ENCODE data around the gene PRKRIP1. TPM values are rescaled to one million over a fixed set of nuclear protein-coding genes. Genes with fewer than 3 reads are reported as not detected.

The PRKRIP1 gene
- polyA plus RNA-seq, 3 donors from 2014 or later, result 13.2 to 20.2 (median 17.2) TPM

DNA sequence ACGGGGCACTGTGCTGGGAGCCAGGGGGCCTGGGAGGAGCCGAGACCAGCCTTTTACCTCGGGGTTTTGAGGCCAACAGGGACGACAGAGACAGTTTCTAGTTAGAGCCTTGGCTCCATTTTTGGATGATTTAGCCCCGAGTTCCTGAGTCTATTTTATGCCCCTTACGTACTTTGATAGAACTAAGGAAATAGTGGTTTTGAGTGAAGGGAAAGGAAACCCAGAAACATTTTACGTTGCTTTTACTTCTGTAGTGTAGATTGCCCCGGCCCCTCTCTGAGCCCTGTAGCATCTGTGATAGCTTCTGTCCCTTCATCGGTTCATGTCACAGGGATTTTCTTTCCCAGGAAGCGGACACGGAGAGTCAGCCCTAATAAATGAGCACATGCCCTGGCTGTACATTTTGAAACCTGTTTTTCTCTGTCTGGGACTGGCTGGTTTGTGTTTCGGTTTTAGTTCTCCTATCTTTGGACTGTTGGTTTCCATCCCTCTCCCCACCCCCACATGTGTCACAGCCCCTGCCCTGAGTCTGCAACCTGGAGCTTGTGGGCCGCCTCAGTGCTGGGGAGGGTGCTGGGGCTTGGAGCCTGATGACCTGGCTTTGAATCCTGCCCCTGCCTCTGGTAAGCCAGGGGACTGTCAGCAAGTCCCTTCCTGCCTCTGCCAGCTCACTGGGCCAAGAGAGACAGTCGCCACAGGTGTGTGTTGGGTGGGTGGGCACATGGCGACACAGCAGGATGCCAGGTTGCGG lies 30.3 kb downstream of the PRKRIP1 start:
- peaks cover 82 to 87% of the 10 kb centered on the region in 2 donors for H3K4me1 Mint-ChIP-seq
- no peaks in the 10 kb centered on the region for H3K9me3 Mint-ChIP-seq
- peak; percentile 76 to 82 (median 81) for DNase-seq
- peaks cover 0 to 9% (median 3%) of the 10 kb centered on the region in 3 donors for H3K36me3 Mint-ChIP-seq
- H3K4me3 Mint-ChIP-seq, result peak overlapping the region; percentile 77 to 94 (median 86)
- H3K27me3 Mint-ChIP-seq (ENCODE audit: low read depth in 3 of 3), result peaks cover 16 to 22% (median 17%) of the 10 kb centered on the region in 3 donors
- H3K27ac Mint-ChIP-seq, result peak overlapping the region; percentile 99 to 100 (median 100)

DNA sequence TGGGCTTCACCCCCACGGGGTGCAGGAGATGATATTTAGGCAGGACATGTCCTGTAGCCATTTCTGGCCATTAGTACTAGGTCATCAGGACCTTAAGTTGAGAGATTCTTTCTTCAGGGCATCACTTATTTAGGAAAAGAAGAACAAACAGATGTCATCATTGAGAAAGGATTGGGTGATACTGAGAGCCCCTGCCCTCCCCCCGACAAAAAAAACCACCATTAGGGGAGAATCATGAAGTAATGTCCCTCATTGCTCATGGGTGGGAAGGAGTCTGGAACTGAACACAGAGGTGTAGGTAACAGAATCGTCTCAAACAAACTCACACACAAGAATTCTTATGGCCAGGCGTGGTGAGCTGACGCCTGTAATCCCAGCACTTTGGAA lies 30.8 kb downstream of the PRKRIP1 start:
- no peak for DNase-seq
- H3K4me1 Mint-ChIP-seq, result peaks cover 83 to 87% of the 10 kb centered on the region in 2 donors
- peak overlapping the region; percentile 99 to 100 (median 100) for H3K27ac Mint-ChIP-seq
- peaks cover 0 to 9% (median 3%) of the 10 kb centered on the region in 3 donors for H3K36me3 Mint-ChIP-seq
- H3K9me3 Mint-ChIP-seq, result no peaks in the 10 kb centered on the region
- peaks cover 17 to 25% (median 21%) of the 10 kb centered on the region in 3 donors for H3K27me3 Mint-ChIP-seq (ENCODE audit: low read depth in 3 of 3)
- H3K4me3 Mint-ChIP-seq, result peak overlapping the region; percentile 77 to 94 (median 86)

DNA sequence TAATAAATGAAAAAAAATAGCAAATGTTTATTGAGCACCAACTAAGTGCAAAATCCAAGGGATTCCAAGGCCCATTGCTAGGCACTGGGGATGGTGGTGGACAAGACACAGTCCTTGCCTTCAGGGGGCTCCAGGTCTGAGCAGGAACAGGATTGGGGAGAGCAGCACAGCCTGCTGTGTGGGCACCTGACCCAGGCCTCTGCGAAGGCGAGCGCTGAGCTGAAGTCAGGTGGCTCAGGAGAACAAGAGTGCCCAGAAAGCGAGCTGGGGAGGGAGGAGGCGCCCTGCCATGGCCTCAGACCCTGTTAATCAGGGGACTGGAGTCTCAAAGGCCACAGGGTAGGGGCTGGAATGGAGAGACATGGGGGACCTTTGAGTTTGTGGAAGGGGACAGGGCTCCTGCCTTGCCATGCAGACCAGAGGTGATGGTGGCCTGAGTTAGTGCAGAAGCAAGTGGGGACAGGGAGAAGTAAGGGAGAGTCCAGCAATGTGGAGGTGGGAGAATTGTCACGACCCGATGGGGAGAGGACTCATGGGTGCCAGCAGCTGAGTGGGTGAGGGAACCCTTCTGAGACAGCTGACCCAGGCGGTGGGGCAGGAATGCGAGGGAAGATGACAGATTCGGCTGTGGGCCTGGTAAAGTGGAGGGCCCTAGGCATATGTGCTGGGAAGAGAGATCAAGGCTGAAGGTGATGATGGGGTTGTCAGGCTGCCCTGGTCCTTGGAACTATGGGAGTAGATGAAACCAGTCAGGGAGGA lies 33.2 kb downstream of the PRKRIP1 start:
- peak overlapping the region in 4 of 5 donors; percentile 1 to 60 (median 21) for H3K4me3 Mint-ChIP-seq
- H3K27ac Mint-ChIP-seq, result peak overlapping the region; percentile 86 to 100 (median 99)

DNA sequence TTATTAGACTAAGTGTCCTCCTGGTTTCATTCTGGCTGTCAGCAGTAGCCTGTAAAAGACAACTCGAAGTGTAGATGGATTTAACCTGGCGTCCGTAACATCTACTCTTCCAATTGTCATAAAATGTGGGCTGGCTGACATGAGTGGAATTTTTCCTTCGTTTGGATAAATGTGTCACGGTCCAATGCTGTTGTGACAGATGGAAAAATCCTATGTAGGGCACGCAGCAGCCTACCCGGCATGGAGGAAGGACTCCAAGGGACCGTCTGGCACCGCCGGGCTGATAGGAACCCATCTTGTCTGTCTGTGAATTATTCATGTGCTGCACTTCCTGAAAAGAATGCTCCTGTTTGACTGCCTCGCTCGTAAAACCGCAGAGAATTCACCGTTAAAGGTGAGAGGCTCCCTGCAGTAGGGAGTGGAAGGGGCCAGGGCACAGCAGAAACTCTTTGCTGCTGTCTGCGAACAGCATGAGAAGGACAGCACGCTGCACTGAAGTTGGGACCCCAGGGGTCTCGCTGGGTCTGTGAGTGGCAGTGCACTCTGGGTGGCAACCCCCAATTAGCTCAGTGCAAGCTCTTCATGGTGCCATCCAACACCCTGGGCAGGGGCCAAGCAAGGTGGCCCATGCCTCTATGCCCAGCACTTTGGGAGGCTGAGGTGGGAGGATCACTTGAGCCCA lies 35.6 kb downstream of the PRKRIP1 start:
- peaks cover 67 to 69% of the 10 kb centered on the region in 2 donors for H3K4me1 Mint-ChIP-seq
- DNase-seq, result peak; percentile 54 to 70 (median 65)
- no peaks in the 10 kb centered on the region for H3K9me3 Mint-ChIP-seq
- H3K4me3 Mint-ChIP-seq, result peak overlapping the region; percentile 71 to 81 (median 75)
- peaks cover 20 to 26% (median 21%) of the 10 kb centered on the region in 3 donors for H3K27me3 Mint-ChIP-seq (ENCODE audit: low read depth in 3 of 3)
- H3K27ac Mint-ChIP-seq, result peak overlapping the region; percentile 90 to 99 (median 96)
- peaks cover 0 to 3% (median 0%) of the 10 kb centered on the region in 3 donors for H3K36me3 Mint-ChIP-seq

More for the DNA sequence above, 33.2 kb downstream of the PRKRIP1 start:
- peaks cover 27 to 36% (median 31%) of the 10 kb centered on the region in 3 donors for H3K27me3 Mint-ChIP-seq (ENCODE audit: low read depth in 3 of 3)
- H3K9me3 Mint-ChIP-seq, result no peaks in the 10 kb centered on the region
- no peak for DNase-seq
- H3K36me3 Mint-ChIP-seq, result peaks cover 0 to 9% (median 3%) of the 10 kb centered on the region in 3 donors
- peaks cover 77 to 80% of the 10 kb centered on the region in 2 donors for H3K4me1 Mint-ChIP-seq

DNA sequence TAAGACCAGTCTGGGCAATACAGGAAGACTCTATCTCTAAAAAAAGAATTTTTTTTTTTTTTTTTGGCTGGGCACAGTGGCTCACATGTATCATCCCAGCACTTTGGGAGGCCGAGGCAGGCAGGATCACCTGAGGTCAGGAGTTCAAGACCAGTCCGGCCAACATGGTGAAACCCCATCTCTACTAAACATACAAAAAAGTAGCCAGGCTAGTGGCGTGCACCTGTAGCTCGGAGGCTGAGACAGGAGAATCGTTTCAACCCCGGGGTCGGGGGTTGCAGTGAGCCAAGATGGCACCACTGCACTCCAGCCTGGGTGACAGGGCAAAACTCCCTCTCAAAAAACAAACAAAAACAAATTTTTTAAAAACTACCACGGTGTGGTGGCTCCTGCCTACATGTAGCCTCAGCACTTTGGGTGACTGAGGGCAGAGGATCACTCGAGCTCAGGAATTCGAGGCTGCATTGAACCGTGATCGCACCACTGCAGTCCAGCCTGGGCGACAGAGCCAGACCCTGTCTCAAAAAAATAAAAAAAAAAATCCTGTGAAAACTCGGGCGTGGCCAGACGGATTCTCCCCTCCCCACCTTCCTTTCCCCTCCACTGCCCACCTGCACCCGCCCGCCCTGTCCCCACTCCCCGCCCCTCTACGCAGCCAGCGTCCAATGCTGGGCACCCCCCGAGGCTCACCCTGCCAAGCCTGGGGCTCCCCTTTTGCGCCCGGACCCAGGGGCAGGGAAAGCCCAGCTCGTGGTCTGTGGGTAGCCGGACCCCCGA lies 36.5 kb downstream of the PRKRIP1 start:
- H3K36me3 Mint-ChIP-seq, result peaks cover 0 to 3% (median 0%) of the 10 kb centered on the region in 3 donors
- peak overlapping the region; percentile 71 to 81 (median 75) for H3K4me3 Mint-ChIP-seq
- peaks cover 59 to 60% of the 10 kb centered on the region in 2 donors for H3K4me1 Mint-ChIP-seq
- peak overlapping the region; percentile 90 to 99 (median 96) for H3K27ac Mint-ChIP-seq
- peaks cover 19 to 26% (median 21%) of the 10 kb centered on the region in 3 donors for H3K27me3 Mint-ChIP-seq (ENCODE audit: low read depth in 3 of 3)
- no peaks in the 10 kb centered on the region for H3K9me3 Mint-ChIP-seq
- DNase-seq, result no peak

DNA sequence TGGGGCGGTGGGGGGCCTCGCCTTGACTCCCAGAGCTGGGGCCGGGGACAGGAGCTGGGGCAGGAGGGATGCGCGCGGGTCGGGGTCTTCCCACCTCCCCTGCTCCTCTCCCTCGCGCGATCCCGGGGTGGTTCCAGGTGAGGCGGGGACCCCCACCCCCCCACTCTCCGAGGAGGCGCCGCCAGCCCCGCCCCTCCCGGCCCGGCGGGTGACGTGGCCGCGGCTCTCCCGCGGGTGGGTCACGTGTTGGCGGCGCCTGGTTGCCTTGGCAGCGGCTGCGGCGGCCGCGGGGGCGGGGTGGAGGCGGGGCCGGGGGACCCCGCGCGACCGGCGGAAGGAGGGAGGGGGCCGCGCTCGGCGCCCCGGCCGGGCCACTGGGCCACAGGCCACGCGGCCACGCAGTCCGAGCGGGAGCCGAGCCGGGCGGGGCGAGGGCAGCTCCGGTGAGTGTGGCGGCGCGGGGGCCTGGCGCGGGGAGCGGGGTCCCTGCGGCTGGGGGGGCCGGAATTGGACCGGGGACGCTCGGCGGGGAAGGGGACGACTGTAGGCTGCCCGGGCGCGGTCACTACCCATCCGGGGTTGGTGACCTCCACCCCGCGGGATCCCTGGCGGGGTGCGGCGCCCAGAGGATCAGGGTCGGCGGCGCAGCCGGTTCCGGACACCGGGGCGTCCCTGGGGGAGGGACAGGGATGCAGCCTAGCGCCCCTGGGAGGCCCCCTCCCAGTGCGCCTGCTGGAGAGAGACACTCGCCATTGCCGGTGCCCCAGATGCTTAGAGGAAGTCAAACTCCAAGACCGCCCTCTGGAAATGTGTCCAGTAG lies 37.3 kb downstream of the PRKRIP1 start, which contains the start of gene ORAI2:
Gene ORAI2, plus strand, starts transcription at position 357 of the 820 bp plus-strand sequence. CDS start 5,382 bp downstream, outside the sequence.
- H3K9me3 Mint-ChIP-seq, result no peaks in the 10 kb centered on the region
- H3K27me3 Mint-ChIP-seq (ENCODE audit: low read depth in 3 of 3), result peaks cover 19 to 26% (median 21%) of the 10 kb centered on the region in 3 donors
- H3K4me1 Mint-ChIP-seq, result peaks cover 54% of the 10 kb centered on the region in 2 donors
- peak within 1 kb of the TSS; percentile 90 to 99 (median 96) for H3K27ac Mint-ChIP-seq
- peak within 1 kb of the TSS; percentile 83 to 93 (median 88) for H3K4me3 Mint-ChIP-seq
- peaks cover 0 to 3% (median 0%) of the 10 kb centered on the region in 3 donors for H3K36me3 Mint-ChIP-seq
- DNase-seq, result peak; percentile 83 to 86 (median 85)

DNA sequence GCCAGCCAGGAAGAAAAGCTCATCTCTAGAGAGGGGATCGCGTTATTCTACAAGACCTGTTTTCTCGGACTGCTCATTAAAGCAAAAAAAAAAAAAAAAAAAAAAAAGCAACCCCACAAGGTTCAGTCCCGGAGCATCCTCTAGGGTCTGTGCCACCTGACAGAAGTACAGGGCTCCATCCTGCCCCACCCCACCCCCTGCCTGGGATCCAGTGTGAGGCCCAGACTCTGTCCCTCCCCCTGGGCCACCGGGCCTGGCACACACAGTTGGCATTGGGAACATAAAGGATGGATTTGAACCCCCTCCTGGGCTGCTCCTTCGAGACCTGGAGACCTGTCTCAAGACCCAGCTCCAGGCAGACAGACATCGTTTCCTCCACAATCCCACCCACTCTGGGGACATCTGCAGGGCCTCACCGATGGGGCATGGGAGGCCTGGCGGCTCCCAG lies 37.9 kb downstream of the PRKRIP1 start:
- Mint-ChIP-seq H3K4me1 (peaks cover 52 to 53% of the 10 kb centered on the region in 2 donors), H3K27ac (peak overlapping the region; percentile 85 to 95 (median 90)), H3K9me3 (no peaks in the 10 kb centered on the region), H3K27me3 (ENCODE audit: low read depth in 3 of 3) (peaks cover 19 to 26% (median 21%) of the 10 kb centered on the region in 3 donors), H3K4me3 (peak overlapping the region; percentile 83 to 93 (median 88)), H3K36me3 (peaks cover 0 to 3% (median 0%) of the 10 kb centered on the region in 3 donors)
- peak in 1 of 3 donors; percentile 18 for DNase-seq

DNA sequence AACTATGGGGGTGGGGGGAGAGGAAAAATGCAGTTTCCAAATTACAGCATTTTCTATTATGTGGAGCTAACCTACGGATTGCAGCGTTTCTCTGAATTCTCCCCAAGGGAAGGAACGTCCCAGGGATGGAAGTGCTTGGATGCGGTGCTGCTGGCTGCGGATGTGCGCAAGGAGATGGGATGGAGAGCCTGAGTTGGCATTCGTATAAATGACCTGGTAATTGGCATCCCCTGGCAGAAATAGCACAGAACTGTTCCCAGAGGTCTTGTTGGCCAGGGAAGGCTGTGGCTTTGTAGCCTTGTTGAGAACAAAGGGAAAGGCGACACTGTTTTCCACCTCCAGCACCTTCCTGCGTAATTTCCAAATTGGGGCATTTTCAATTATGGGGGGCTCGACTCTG lies 40.0 kb downstream of the PRKRIP1 start:
- peaks cover 33 to 35% of the 10 kb centered on the region in 2 donors for H3K4me1 Mint-ChIP-seq
- H3K27ac Mint-ChIP-seq, result peak overlapping the region in 4 of 6 donors; percentile 28 to 69 (median 62)
- H3K27me3 Mint-ChIP-seq (ENCODE audit: low read depth in 3 of 3), result peaks cover 15 to 21% (median 18%) of the 10 kb centered on the region in 3 donors
- peak overlapping the region in 4 of 5 donors; percentile 36 to 61 (median 54) for H3K4me3 Mint-ChIP-seq
- peaks cover 0 to 3% (median 0%) of the 10 kb centered on the region in 3 donors for H3K36me3 Mint-ChIP-seq
- DNase-seq, result no peak
- H3K9me3 Mint-ChIP-seq, result no peaks in the 10 kb centered on the region

DNA sequence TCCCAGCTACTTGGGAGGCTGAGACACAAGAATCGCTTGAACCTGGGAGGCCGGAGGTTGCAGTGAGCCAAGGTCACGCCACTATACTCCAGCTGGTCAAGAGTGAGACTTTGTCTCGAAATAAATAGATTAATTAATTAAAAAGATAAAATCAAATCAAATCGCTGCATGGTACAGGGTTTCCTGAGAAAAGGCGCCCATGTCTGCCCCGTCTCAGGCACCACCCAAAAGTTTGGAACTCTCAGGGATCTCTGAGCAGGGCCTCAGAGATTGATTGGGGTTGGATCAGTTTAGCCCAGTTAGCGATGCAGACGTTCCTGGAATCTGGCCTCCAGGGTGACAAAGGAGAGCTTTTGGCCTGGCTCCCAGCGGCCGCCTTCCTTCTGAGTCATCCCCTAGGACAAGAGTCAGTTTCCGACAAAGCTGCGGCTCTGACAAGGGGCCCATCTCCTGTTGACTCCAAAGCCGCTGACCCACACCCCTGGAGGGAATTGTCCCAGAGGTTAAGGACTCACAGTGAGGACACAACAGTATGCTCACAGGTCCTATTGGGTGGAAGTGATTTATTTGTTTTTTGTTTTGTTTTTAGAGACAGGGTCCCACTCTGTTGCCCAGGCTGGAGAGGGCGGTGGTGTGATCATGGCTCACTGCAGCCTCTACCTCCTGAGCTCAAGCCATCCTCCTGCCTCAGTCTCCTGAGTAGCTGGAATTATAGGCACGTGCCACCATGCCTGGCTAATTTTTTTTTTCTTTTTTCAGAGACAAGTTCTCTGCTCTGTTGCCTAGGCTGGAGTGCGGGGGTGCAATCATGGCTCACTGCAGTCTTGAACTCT lies 44.0 kb downstream of the PRKRIP1 start:
- H3K4me3 Mint-ChIP-seq, result no peak overlapping the region
- H3K4me1 Mint-ChIP-seq, result peaks cover 32 to 34% of the 10 kb centered on the region in 2 donors
- H3K9me3 Mint-ChIP-seq, result no peaks in the 10 kb centered on the region
- DNase-seq, result no peak
- peaks cover 0 to 3% (median 0%) of the 10 kb centered on the region in 3 donors for H3K27me3 Mint-ChIP-seq (ENCODE audit: low read depth in 3 of 3)
- H3K27ac Mint-ChIP-seq, result no peak overlapping the region
- peaks cover 0 to 9% (median 3%) of the 10 kb centered on the region in 3 donors for H3K36me3 Mint-ChIP-seq

DNA sequence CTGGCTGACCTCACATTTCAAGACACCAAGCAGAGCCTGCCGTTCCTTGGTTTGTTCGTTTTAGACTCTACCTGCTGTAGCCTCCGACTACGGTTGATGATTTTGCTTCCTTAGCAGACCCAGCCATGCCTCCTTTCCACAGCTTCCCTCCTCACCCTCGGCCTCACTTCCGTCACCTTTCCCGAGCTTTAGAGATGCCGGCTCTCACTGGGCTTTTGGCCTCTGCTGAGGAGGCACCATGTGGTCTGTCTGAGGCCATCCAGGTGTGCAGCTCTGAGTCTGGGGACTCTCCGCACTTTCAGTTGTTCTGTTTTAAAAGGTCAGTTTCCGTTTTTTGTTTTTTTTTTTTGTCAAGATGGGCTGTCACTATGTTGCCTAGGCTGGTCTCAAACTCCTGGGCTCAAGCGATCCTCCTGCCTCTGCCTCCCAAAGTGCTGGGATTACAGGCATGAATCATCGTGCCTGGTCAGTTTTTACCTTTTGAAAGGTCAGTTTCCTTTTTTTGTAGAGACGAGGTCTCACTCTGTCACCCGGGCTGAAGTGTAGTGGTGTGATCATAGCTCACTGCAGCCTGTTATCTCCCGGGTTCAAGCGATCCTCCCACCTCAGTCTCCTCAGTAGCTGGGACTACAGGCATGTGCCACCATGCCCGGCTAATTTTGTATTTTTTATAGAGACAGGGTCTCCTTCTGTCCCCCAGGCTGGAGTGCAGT lies 49.0 kb downstream of the PRKRIP1 start:
- Mint-ChIP-seq H3K27ac (peak overlapping the region; percentile 14 to 86 (median 60)), H3K36me3 (peaks cover 0 to 9% (median 0%) of the 10 kb centered on the region in 3 donors)

More for the DNA sequence above, 49.0 kb downstream of the PRKRIP1 start:
- DNase-seq, result no peak
- H3K27me3 Mint-ChIP-seq (ENCODE audit: low read depth in 3 of 3), result peaks cover 0 to 4% (median 0%) of the 10 kb centered on the region in 3 donors
- H3K4me1 Mint-ChIP-seq, result peaks cover 25 to 27% of the 10 kb centered on the region in 2 donors
- H3K9me3 Mint-ChIP-seq, result no peaks in the 10 kb centered on the region
- H3K4me3 Mint-ChIP-seq, result peak overlapping the region in 1 of 5 donors; percentile 22
